ENCODE data around the gene NAV2. TPM values are rescaled to one million over a fixed set of nuclear protein-coding genes. Genes with fewer than 3 reads are reported as not detected.
A peak's percentile ranks its signal among the peaks of the same experiment; 100 is the strongest.

The NAV2 gene
- polyA plus RNA-seq, 1 donor (not counting 4 experiments of a cell fraction or from before 2014, with no cell fraction given): 4.0 TPM

- FAIRE-seq: peak; percentile 39
- Histone ChIP-seq H3K4me2 (ENCODE audit: control insufficient read depth, extremely low read depth, insufficient read depth, low read depth, low read length) (peak overlapping the region; percentile 75), H3K4me1 (ENCODE audit: control insufficient read depth, extremely low read depth, insufficient read depth, low read length) (peaks cover 49% of the 10 kb centered on the region), H3K79me2 (ENCODE audit: control insufficient read depth, insufficient read depth, low read length) (peaks cover 6% of the 10 kb centered on the region), H4K20me1 (ENCODE audit: control insufficient read depth, extremely low read depth, insufficient read depth, low read length) (no peaks in the 10 kb centered on the region), H3K9me1 (ENCODE audit: control insufficient read depth, extremely low read depth, insufficient read depth, low read length) (peaks cover 3% of the 10 kb centered on the region), H3K27ac (ENCODE audit: control insufficient read depth, insufficient read depth, low read length) (peak overlapping the region; percentile 65), H3K9me3 (ENCODE audit: control insufficient read depth, low read depth, low read length) (no peaks in the 10 kb centered on the region), H3K4me3 (ENCODE audit: control insufficient read depth in 2 of 3, extremely low read depth in 1 of 3, insufficient read depth in 2 of 3, low read depth in 1 of 3, low read length in 3 of 3) (no peak overlapping the region), H2AFZ (ENCODE audit: control insufficient read depth, low read length) (no peak overlapping the region), H3K27me3 (ENCODE audit: control insufficient read depth, extremely low read depth, insufficient read depth, low read length) (no peaks in the 10 kb centered on the region), H3K36me3 (ENCODE audit: control insufficient read depth in 2 of 2, extremely low read depth in 1 of 2, insufficient read depth in 2 of 2, low read length in 2 of 2) (no peaks in the 10 kb centered on the region), H3K9ac (ENCODE audit: control insufficient read depth, extremely low read depth, insufficient read depth, low read length) (no peak overlapping the region)
- TF ChIP-seq EZH2 (IDR thresholded peaks at IDR 0.05; ENCODE audit: low read length) (no peak), CTCF (optimal IDR thresholded peaks at IDR 0.05 in 1 of 3, IDR thresholded peaks at IDR 0.05 in 1 of 3, conservative IDR thresholded peaks at IDR 0.05 in 1 of 3; ENCODE audit: extremely low read depth in 1 of 3, insufficient read depth in 2 of 3, low read length in 3 of 3) (no peak)
- no peak for DNase-seq (ENCODE audit: low read depth, low spot score)
- dilution Hi-C loops (cut with MboI; ENCODE audit: extremely low pct_ligation_motif_present, low sequenced_read_pairs): no loop called here
Measured at GRCh38 chr11:20032577-20033260, 320.1 kb downstream of the NAV2 start.

GRCh38 chr11:20033806-20034205 is 321.2 kb downstream of the NAV2 start:
- Histone ChIP-seq H3K9me1 (ENCODE audit: control insufficient read depth, extremely low read depth, insufficient read depth, low read length) (peaks cover 3% of the 10 kb centered on the region), H2AFZ (ENCODE audit: control insufficient read depth, low read length) (no peak overlapping the region), H3K4me3 (ENCODE audit: control insufficient read depth in 2 of 3, extremely low read depth in 1 of 3, insufficient read depth in 2 of 3, low read depth in 1 of 3, low read length in 3 of 3) (no peak overlapping the region), H3K79me2 (ENCODE audit: control insufficient read depth, insufficient read depth, low read length) (no peaks in the 10 kb centered on the region), H3K4me2 (ENCODE audit: control insufficient read depth, extremely low read depth, insufficient read depth, low read depth, low read length) (no peak overlapping the region), H3K4me1 (ENCODE audit: control insufficient read depth, extremely low read depth, insufficient read depth, low read length) (peaks cover 38% of the 10 kb centered on the region), H3K27me3 (ENCODE audit: control insufficient read depth, extremely low read depth, insufficient read depth, low read length) (no peaks in the 10 kb centered on the region), H4K20me1 (ENCODE audit: control insufficient read depth, extremely low read depth, insufficient read depth, low read length) (no peaks in the 10 kb centered on the region), H3K36me3 (ENCODE audit: control insufficient read depth in 2 of 2, extremely low read depth in 1 of 2, insufficient read depth in 2 of 2, low read length in 2 of 2) (peaks cover 0 to 2% of the 10 kb centered on the region in 2 experiments), H3K9ac (ENCODE audit: control insufficient read depth, extremely low read depth, insufficient read depth, low read length) (no peak overlapping the region), H3K27ac (ENCODE audit: control insufficient read depth, insufficient read depth, low read length) (no peak overlapping the region), H3K9me3 (ENCODE audit: control insufficient read depth, low read depth, low read length) (no peaks in the 10 kb centered on the region)
- FAIRE-seq (no peak), DNase-seq (ENCODE audit: low read depth, low spot score) (no peak)
- TF ChIP-seq CTCF (optimal IDR thresholded peaks at IDR 0.05 in 1 of 3, IDR thresholded peaks at IDR 0.05 in 1 of 3, conservative IDR thresholded peaks at IDR 0.05 in 1 of 3; ENCODE audit: extremely low read depth in 1 of 3, insufficient read depth in 2 of 3, low read length in 3 of 3) (no peak), EZH2 (IDR thresholded peaks at IDR 0.05; ENCODE audit: low read length) (no peak)
- dilution Hi-C loops (cut with MboI; ENCODE audit: extremely low pct_ligation_motif_present, low sequenced_read_pairs): no loop called here
